HG02870 (cell line): ENCODE measurements around the gene STON2.
"Not testable (repeated sequence)": the region's sequence is repeated elsewhere in the genome, so short reads cannot be mapped to it uniquely, and the experiment has no call there.

Experiments
- ATAC-seq: cut with Tn5 transposase; IDR thresholded peaks from one replicate; pipeline ENCODE4 v1.9.1; 2021; ENCODE audit warnings: mild to moderate bottlenecking, moderate library complexity; ENCODE audit not compliant: unreplicated experiment

The STON2 gene, protein sequence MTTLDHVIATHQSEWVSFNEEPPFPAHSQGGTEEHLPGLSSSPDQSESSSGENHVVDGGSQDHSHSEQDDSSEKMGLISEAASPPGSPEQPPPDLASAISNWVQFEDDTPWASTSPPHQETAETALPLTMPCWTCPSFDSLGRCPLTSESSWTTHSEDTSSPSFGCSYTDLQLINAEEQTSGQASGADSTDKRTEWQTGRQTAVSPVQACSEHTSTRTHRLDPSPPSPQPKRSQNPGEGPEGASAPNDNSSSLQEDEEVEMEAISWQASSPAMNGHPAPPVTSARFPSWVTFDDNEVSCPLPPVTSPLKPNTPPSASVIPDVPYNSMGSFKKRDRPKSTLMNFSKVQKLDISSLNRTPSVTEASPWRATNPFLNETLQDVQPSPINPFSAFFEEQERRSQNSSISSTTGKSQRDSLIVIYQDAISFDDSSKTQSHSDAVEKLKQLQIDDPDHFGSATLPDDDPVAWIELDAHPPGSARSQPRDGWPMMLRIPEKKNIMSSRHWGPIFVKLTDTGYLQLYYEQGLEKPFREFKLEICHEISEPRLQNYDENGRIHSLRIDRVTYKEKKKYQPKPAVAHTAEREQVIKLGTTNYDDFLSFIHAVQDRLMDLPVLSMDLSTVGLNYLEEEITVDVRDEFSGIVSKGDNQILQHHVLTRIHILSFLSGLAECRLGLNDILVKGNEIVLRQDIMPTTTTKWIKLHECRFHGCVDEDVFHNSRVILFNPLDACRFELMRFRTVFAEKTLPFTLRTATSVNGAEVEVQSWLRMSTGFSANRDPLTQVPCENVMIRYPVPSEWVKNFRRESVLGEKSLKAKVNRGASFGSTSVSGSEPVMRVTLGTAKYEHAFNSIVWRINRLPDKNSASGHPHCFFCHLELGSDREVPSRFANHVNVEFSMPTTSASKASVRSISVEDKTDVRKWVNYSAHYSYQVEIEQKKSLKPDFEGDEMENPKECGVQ

DNA sequence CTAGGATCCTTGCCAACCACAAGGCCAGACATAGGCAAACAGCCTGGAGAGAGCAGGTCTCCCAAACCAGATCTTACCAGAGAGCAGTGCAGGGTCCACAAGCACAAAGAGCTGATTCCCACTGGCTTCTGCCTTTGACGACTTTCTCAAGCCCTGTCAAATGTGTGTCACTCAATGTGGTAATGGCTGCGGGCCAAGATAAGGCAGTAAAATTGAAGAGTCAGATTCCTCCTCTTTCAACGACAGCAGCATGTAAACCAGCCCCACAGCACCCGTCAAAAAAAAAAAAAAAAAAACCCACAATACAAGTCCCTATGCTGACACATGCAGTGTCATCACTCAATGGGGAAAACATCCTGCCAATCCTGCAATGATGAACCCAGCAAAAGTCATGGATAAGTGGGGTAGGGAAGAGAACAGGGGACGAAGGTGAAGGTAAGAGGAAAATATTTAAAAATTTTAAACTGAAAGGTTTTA lies at the start of gene STON2:
Gene STON2, minus strand, starts transcription at position 123 of the 477 bp plus-strand sequence. CDS start 1,942 bp downstream, outside the sequence.
- no peak for ATAC-seq

DNA sequence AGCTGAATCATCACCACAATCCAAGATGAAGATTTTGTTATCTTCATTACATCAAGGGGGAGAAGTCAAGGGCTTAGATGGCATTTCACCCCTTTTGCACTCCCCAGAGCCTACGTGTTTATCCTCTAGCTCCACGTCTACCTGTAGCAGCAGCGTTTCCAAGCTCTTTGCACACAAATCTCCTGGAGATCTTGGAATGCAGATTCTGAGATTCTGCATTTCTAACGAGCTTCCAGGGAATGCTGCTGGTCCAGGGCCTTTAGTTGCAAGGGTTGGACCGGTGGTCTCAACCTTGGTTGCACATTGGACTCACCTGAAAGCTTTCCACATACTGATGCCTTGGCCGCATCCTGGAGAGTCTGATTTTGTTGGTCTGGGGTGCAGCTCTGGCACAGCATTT lies 49.5 kb upstream of the STON2 start:
- no peak for ATAC-seq

DNA sequence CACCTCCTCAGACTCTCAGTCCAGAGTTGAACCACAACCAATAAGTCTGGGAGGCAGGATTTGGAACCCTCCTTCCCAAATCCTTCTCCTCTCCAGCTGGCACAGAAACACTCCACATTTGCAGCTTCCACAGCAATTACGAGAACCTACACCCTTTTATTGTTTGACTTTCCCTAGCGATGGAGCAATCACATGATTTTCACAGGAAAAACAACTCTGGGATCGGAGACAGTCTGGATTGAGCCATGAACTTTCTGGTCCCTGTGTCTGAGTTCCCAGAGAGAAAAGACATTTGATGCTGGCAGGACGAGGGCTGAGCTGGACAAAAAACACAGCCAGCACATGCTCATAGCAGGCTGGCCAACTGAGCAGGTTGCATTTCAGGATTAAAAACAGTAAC lies 49.0 kb upstream of the STON2 start:
- ATAC-seq: no peak

DNA sequence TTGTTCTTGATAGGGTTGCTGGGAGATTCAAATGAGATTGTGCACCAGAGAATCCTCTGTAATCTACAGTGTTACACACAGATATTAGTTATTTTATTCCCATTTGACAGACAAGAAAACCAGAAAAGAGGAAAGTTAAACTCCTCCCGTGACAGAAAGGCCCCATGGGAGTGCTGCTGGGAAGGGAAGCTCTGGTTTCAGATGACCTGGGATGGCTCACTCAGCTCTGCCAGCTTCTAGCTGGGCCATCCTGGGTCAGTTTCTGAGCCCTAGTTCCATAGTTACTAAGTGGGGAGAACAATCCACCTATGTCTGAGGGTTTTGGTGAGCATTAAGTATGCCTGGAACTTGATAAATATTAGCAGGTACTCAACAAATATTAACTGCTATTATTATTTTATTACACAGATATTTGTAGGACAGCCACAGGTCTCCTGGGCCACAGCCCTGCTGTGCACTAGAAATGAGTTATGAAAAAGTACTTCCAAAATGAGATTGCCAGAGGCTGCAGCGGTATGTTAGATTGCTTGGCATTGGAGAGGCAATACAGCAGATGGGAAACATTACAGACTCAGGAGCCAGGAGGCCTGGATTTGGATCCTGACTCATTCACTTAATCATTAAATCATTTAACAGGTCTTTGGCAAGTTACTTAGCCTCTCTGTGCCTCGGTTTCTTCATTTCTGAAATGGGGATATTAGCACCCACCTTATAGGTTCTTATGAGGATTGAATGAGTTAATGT lies 47.1 kb upstream of the STON2 start:
- ATAC-seq: no peak

DNA sequence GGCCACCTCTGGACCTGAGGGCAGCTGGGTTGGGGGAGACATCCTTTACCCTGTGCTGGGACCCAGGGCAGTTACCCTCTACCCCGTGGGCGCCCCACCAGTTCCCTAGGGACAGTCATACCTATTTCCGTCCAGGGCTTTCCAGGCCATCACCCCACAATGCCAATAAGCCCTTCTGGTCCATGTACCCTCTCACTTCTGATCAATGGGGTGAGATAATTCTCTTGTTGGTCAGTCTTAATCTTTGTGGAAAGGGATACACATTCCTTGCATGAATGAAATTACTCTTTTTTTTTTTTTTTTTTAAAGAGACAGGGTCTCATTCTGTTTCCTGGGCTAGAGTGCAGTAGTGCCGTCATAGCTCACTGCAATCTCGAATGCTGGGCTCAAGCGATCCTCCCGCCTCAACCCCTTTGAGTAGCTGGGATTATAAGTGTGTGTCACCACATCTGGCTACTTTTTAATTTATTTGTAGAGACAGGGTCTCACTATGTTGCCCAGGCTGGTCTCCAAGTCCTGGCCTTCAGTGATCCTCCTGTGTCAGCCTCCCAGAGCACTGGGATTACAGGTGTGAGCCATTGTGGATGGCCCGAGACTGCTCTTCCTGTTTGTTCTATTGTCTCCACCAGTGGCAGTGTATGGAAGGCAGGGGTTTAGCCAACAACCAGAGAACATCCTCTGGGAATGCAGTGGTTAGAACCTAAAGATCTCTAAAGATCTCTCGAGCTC lies 46.3 kb upstream of the STON2 start:
- ATAC-seq: no peak

DNA sequence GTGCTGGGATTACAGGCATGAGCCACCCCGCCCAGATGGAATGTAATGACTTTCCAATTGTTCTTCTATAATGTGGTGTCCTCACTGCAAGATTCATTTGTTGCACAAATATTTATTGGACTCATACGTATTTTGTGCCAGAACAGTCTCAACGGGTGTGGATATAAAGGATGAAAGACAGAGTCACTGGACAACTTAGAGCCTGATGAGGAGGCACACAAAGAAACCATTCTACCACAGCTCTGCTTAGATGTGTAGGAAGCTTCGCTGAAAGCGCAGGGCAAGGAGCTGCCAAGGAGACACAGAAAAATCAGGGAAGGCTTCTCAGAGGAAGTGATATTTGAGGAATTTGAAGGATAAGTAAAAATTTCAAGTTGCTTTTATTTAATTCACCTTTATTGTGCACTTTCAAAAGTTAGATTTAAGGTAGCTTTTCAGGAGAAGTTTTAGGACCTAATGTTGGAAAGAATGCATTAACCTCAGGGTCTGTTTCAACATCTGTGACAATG lies 41.6 kb upstream of the STON2 start:
- no peak for ATAC-seq

DNA sequence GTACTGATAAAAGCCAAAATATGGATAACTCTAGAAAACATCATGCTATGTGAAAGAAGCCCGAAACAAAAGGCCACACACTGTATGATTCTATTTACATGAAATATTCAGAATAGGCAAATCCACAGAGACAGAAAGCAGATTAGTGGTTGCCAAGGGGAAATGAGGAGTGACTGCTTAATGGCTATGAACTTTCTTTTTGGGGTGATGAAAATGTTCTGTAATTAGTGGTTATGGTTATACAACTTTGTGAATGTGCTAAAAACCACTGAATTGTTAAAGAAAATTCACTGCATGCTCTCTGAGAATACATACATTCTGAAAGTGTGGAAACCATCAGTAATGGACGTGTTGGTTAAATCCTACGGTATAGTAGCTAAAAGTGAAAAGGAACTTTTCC lies 39.9 kb upstream of the STON2 start:
- no peak for ATAC-seq

DNA sequence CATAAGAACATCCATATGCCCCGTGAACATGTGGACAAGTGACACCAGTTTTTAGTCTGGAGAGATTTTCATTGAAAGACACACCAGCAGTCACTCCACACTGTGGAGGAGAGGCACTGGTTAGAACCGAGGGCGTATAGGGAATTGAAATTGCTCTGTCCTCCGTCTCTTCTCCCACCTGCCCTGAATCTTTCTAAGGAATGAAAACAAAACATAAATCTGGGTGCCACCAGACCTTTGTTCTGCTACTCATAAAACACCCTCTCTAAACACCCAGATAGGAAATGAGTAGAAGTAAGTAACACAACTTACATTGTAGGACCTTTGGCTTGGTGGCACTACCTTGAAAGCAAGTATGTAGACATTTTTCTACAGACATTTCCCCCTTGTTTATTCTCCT lies 37.1 kb upstream of the STON2 start:
- ATAC-seq: no peak

DNA sequence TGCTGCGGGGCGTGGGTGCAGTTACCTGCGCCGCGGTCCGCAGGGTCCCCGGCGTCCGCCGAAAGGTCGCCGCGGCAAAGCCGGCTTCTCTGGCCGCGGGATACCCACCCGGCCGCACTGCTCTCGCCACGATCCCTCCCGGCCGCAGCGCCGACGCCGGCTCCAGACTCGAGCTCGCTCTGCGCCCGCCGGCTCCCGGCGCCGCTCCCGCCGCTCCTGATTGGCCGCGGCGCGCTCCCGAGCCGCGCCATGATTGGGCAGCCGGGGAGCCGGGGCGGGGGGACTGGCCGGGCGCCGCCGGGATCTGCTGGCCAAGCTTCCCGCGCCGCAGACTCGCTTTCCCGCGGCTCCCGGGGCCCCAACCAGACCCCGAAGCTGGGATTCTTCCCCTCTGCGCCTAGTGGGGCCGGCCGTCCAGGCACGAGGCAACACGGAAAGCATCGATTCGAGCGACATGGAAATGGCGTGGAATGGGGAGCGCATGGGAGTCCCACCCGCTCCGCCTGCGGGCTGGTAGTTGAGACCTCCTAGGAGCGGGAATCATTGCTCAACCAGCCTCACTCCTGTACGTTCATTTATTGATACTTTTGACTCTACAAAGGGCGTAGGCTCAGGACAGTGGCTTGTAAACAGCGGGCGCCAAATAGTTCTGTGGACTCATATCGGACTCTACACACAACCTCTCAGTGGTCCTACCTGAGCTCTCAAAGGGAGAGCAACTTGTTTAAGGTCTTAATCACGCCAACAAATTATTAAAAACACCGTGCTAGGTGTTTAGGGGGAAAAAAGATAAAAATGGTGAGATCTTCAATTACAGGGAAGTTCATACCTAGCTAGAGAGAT lies 36.4 kb upstream of the STON2 start:
- peak; percentile 77 for ATAC-seq

DNA sequence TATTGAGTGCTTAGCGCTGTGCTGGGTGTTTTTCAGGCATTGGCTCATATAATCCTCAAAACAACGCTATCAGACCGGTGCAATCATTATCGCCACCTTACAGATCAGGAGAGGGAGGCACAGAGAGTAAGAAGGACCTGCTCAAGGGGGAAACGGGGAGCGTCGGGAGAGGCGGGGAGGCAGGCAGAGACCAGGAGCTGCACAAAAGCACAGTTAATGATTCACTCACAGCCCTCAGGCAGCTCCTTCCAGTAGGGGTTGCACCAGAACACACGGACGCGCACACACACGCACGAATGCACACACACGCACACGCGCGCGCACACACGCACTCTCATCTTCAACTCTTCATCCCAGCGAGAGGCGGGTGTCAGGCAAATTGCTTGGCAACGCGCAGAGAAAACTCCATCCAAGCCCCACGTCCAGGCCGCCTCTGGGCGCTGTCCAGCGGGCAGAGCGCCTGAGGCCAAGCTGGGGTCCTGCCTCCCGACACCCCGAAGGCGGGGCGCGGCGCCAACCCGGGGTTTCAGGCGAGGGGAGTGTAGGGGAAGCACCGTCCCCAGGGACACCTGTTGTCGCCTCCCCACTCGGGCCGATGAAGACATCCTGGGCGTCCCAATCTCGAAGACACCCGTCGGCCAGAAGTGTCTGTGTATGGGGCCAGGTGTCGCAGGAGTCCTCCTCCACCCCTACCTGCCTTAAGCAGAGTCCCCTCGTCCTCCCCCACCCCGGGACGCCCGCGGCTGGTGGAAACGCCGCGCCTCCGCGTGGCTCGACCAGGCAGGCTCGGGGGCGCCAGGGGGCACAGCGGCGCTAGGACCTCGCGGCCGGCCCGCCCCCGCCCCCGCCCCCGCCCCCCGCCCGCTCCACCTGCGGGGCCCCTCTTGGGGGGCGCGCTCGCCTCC lies 35.5 kb upstream of the STON2 start:
- ATAC-seq: peak; percentile 31

DNA sequence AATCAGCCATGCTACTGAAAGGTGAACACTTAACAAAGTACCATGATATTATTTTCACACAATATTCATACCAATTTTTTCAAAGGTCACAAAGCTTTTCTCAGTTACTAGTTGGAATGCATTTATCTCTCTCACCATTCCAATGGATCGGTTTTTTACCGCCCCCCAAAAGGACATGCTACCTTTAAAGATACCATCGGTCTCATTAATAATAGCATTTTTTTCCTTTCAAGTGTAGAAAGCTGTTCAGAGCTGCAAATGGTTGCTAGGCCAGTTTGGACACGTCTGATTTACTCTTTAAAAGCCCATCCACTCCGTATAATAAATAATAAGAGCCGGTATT lies 34.9 kb upstream of the STON2 start:
- ATAC-seq: no peak

DNA sequence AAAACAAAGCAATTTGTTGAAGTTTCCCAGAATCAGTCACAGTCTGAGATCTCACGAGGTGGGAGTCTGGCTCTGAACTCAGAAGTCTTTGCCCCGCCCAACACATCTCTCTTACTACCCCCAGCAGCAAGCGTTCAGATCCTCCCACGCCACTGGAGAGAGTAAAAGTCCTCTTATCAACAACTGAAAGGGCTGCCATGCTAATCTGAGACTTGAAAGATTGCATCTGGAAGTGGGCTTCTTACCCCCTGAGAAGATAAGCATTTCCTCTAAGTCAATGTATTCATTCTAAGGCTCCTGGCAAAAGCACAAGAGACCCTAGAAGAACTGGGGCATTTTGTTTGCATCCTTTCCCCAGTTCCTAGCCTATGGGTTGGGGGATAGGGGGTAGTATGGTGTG lies 34.1 kb upstream of the STON2 start:
- ATAC-seq: no peak

DNA sequence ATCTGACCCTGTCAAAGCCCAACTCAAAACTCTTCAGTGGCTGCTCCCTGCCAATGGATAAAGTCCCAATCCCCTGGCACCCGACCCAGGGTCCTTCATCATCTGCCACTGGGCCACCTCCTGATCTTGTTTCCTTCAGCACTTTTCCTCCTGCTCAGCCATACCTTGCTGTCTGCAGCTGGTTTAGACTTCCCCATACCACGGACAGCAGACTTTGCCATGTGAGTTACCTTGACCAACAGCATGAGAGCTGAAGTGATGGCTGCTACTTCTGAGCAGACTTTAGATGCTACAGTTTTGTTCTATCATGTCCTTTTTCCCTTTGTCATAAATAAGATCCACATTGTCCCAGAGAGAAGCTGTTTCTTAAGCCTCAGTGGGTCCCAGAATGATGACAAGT lies 33.3 kb upstream of the STON2 start:
- no peak for ATAC-seq

DNA sequence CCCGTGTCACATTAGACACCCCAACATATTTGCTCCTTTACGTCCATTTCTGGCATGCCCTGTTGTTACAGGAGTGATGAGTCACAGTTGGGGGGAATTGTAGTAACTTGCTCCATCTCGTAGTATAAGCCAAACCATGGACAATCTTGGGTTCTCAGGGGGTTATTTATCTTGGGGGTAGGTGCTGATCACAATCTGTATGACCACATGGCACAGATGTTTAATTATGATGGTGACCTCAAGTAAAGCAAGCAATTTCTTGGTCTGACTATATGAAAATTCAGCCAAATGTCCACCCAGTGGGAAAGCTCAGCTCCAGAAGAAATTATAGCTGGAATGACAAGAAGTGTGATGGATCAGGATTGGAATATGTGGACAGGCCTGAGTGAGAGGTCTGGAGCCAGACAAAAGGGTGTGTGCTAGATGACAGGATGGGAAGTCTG lies 32.1 kb upstream of the STON2 start:
- ATAC-seq: no peak

DNA sequence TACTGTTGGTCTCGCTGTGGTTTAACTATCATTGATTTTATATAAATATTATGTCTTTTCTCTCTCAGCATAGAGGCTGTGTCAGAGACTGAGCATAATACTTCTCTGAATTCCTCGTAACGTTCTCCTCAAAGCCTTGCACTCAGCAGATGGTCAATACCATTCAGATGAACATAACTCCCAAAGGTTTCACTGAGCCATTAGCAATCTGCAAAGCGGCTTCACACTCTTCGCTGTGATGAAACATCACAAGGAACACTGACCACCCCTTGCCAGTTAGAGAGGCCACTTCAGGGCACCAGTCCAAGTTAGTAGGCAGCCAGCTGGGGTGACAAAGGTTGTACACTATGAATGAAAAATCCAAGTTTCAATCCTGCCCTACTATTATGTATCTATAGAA lies 30.1 kb upstream of the STON2 start:
- ATAC-seq: no peak

DNA sequence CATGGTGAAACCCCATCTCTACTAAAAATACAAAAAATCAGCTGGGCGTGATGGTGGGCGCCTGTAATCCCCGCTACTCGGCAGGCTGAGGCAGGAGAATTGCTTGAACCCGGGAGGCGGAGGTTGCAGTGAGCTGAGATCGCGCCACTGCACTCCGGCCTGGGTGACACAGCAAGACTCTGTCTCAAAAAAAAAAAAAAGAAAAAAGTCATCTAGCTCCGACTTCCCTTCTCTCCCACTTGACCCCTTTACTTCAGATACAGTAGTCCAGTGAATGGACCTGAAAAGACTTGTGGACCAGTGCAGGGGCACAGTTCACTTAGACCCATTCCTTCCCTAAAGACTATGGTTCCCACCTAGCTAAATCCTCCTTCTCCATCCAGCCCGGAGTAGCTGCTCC lies 29.6 kb upstream of the STON2 start:
- ATAC-seq: not testable (repeated sequence)

DNA sequence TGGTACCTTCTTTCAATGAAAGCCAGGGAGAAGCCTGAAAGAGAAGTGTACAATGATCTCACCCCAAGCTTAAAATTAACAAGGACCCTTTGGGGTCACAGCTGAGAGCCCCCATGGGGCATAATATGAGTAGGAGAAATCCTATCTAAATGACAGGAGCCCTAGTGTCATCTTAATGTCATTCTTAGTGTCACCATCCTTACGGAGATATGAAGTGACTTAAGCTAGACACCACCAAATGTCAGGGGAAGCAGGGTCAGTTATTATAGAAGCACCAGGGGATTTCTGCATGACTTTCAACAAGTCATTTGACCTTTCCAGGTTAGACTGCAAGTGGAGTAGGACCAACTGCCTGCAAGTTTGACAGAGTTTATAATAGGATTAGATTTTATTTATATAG lies 28.9 kb upstream of the STON2 start:
- ATAC-seq: no peak

DNA sequence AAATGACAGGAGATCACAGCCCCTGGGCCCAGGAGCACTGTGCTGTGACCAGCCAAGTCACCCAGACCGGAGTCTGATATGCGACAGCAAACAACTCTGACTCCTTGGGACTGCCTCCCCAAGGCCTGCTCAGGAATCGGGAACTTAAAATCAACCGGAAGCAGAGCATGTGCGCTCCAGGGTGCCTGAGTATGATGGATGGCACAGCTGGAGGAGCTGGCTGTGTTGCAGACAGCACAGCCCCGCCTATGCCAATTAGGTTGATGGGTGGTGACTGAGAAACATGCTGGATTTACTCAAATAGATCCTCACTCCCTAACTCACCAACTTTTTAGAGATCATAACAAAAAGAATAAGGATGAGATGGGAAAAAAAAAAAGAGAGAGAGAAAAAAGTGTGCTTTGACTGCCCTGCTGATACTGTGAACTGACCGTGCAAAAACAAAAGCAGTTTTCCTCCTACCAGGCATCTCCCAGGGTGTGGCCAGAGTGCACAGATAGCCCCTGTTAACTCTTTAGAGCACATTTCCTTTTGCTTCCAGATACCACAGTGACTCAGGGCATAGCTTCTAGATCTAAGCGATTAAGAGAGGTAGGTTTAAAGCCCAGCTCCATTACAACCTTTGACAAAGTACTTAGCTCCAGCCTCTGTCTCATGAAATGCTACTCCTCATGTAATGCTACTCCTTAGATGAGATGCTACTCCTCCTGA lies 27.4 kb upstream of the STON2 start:
- no peak for ATAC-seq
